Glomerular visceral epithelial cell (primary cell): Measurements from ENCODE around the gene POLE.

Source experiments
- DNase-seq: peaks from one replicate; pipeline ENCODE4 v3.0.0-alpha.2; 2016; ENCODE audit errors: extremely low spot score

POLE gene

DNA sequence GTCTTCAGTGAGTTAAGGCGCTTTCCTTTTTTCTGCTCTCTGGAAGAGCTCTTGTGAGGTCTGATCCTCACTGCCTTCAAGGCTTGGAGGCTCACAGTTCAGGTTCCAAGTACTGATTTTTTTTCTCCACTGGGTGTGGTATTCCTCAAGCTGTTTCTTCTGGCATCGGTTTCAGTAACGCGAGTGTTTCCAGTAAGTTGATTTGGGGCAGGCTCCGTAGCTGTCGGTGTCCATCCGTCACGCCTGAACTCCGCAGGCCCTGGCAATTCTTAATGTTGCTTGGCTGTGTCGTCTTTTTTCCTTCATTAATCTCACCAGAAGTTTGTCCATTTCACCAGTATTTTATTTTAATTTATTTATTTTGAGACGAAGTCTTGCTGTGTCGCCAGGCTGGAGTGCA, 107.4 kb downstream of the POLE start:
- no peak for DNase-seq

- DNase-seq: no peak
These were observed 108.3 kb downstream of the POLE start for GRCh38 chr12:132578826-132579225.

GRCh38 chr12:132578118-132578517, 109.0 kb downstream of the POLE start:
- no peak for DNase-seq

GRCh38 chr12:132577191-132577920, 109.8 kb downstream of the POLE start:
- DNase-seq: no peak

DNA sequence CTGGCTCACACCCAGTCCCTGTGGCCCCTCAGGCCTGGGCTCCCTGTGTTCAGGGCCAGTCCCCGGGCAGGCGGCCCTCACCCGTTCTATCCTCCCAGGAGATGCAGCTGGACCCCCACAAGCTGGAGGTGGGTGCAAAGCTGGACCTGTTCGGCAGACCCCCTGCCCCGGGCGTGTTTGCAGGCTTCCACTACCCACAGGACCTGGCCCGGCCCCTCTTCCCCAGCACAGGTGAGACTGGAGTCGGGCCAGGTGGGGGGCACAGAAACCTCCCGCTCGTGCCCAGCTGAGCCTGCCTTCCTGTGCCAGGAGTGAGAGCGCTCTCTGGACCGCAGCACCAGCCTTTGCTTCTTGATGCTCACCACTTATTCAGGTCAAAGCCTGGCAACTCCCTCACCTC, 110.4 kb downstream of the POLE start:
- DNase-seq: no peak

GRCh38 chr12:132575661-132576060, 111.5 kb downstream of the POLE start:
- no peak for DNase-seq

GRCh38 chr12:132574271-132574996, 112.7 kb downstream of the POLE start:
- no peak for DNase-seq
